ENCODE measurements around the gene CSF2RB.

CSF2RB gene

DNA sequence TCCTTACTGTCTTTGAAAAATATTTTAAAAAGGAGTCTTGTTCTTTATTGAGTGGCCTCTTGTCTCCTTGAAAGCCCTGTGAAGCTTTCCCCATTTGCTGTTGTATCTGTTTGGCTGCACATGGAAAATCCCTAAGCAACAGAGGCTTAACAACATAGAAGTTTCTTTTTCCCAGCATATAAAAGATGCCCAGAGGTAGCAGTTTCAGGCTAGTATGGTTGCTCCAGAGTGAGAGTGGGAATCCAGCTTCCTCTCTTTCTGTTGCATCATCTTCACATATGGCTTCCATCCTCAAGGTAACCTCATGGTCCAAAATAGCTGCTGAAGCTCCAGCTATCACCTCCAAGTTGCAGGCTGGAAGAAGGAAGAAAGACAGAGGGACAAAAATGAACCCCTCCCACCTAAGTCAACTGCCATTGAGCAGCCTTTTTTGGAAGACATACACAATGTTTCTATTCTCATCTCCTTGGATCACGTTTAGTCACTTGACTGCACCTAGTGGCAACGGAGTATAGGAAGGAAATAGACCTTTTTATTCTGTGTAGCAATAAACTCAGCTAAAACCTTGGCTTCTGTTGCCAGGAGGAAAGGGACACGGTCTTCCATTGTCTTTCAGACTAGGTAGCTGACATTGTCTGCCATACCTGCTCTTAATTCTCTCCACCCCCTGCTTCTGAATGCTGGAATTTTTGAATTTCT is 5.3 kb downstream of the CSF2RB start:
- no peak overlapping the region for H3K4me3 ChIP-seq (replicated peaks; ENCODE audit: low read depth, low read length)
- TF ChIP-seq, protein P1, sequence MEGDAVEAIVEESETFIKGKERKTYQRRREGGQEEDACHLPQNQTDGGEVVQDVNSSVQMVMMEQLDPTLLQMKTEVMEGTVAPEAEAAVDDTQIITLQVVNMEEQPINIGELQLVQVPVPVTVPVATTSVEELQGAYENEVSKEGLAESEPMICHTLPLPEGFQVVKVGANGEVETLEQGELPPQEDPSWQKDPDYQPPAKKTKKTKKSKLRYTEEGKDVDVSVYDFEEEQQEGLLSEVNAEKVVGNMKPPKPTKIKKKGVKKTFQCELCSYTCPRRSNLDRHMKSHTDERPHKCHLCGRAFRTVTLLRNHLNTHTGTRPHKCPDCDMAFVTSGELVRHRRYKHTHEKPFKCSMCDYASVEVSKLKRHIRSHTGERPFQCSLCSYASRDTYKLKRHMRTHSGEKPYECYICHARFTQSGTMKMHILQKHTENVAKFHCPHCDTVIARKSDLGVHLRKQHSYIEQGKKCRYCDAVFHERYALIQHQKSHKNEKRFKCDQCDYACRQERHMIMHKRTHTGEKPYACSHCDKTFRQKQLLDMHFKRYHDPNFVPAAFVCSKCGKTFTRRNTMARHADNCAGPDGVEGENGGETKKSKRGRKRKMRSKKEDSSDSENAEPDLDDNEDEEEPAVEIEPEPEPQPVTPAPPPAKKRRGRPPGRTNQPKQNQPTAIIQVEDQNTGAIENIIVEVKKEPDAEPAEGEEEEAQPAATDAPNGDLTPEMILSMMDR (IDR thresholded peaks at IDR 0.05; ENCODE audit: low read length, missing control alignments): no peak
- no peak for DNase-seq (ENCODE audit: low read depth)

DNA sequence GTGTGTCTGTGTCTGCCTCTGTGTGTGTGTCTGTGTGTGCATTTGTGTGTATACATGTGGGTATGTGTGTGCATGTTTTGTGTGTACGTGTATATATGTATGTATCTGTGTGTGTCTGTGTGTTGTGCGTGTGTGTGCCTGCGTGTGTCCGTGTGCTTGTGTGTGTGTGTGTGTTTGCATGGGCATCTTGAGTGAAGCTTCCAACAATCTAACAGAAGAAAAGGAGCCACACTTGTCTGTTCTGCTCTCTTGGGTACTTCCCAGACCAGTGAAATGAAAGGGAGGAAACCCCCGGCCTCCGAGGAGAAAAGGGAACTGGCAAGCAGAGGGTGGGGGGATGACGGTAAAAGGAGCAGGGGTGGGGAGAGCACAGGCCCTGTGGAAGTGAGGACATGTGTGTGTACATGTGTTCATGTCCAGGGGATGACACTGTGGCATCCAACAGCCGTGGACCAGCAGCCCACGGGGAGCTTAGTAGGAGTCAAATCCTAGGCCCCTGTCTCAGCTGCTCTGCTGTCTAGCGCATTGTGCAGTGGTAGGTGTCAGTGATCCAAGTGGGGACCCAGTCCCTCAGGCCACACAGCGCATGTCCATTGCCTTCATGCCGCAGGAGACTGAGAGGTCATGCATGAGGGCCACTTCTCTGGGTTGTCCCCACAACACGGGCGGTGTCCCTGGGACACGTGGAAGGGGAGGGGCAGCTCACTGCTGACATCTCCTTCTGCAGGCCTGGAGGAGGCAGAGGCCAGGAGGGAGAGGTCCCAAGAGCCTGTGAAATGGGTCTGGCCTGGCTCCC is 8.1 kb downstream of the CSF2RB start:
- no peak for DNase-seq (ENCODE audit: low read depth)
- TF ChIP-seq, protein P1 (IDR thresholded peaks at IDR 0.05; ENCODE audit: low read length, missing control alignments): no peak
- no peak overlapping the region for H3K4me3 ChIP-seq (replicated peaks; ENCODE audit: low read depth, low read length)

DNA sequence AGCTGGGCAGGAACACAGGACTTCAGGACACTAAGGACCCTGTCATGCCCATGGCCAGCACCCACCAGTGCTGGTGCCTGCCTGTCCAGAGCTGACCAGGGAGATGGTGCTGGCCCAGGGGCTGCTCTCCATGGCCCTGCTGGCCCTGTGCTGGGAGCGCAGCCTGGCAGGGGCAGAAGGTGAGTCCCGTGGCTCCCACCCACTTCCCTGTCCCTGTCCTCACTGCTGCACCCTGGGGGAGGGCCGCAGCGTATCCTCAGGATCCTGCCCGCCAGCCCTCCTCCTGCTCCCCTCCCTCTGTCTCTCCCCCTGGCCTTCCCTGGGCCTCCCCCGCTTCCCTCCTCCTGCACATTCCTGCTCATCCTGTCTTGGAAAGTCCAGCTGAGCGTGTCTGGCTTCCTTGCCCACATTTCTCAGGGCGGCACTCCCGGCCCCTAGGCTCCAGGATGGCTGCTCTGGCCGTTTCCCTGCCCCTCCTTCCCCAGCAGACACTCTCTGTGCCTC is 8.7 kb downstream of the CSF2RB start:
- TF ChIP-seq, protein P1 (IDR thresholded peaks at IDR 0.05; ENCODE audit: low read length, missing control alignments): no peak
- peak; percentile 43 for DNase-seq (ENCODE audit: low read depth)
- H3K4me3 ChIP-seq (replicated peaks; ENCODE audit: low read depth, low read length): no peak overlapping the region

DNA sequence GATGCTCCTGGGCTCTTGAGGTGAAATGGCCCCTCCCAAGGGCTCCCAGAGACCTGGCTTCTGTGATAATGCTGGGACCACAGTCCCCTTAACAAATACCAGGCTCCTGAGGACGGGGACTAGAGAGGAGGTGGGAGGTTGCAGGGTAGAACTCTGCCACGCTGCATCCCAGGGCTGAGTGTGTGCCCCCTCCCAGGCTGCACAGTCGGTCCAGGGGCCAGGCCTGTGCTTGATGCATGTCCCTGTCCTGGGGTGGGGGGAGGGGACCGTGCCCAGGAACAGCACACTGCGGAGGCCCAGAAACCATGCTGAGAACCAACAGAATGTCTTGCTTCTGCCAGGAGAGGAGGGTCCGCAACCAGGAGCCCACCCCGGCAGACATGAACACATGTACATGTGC is 9.3 kb downstream of the CSF2RB start:
- no peak for DNase-seq (ENCODE audit: low read depth)
- H3K4me3 ChIP-seq (replicated peaks; ENCODE audit: low read depth, low read length): no peak overlapping the region
- TF ChIP-seq, protein P1 (IDR thresholded peaks at IDR 0.05; ENCODE audit: low read length, missing control alignments): no peak

DNA sequence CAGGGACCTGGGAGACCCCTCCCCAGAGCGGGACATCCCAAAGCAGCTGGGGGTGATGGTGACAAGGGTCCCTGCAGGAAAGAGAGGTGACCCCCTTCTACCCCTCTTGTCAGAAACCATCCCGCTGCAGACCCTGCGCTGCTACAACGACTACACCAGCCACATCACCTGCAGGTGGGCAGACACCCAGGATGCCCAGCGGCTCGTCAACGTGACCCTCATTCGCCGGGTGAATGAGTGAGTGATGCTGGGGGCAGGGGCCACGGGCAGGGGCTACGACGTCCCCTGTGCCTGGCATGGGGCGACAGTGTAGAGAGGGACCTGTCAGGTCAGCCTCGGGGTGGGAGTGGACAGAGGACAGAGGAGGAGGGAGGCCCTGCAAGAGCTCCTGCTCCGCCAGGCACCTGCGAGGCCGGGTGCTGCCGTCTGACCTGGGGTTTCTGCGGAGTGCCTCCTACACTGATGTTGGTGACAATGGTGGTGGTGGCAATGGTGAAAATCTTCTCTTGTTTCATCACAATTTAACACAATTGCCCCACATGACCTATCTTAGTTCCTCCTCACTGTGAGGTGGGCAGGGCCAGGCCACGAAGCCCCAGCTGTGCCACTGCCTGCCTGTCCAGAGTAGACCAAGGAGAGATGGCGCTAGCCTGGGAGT is 9.8 kb downstream of the CSF2RB start:
- TF ChIP-seq, protein P1 (IDR thresholded peaks at IDR 0.05; ENCODE audit: low read length, missing control alignments): no peak
- H3K4me3 ChIP-seq (replicated peaks; ENCODE audit: low read depth, low read length): no peak overlapping the region
- DNase-seq (ENCODE audit: low read depth): no peak

DNA sequence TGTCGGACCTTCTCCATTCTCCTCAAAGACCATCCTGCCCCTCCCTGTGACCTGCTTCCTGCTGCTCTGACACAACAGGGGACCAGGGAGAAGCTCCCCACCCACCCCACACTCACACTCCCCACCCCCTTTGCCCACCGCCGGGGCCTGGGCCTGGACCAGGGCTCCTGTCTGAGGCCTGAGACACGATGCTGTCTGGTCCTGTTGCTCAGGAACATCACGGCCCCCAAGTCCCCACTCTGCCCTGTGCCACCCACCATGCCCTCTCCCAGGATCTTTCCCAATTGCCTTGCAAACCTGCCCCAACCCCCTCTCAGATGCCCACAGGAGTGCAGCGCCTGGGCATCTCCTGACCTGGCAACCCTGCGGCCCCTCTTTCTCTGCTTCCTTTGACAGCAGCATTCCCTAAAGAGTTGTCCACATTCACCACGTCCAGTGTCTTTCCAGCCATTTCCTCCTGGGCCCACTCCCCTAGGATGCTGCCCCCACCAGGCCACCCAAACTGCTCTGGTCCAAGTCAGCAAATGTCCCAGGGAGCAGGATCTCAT is 10.8 kb downstream of the CSF2RB start:
- TF ChIP-seq, protein P1 (IDR thresholded peaks at IDR 0.05; ENCODE audit: low read length, missing control alignments): no peak
- no peak overlapping the region for H3K4me3 ChIP-seq (replicated peaks; ENCODE audit: low read depth, low read length)
- DNase-seq (ENCODE audit: low read depth): no peak

Measured in fibroblast of pulmonary artery (primary cell).